ENCODE data around the gene ZNF385B.

DNA sequence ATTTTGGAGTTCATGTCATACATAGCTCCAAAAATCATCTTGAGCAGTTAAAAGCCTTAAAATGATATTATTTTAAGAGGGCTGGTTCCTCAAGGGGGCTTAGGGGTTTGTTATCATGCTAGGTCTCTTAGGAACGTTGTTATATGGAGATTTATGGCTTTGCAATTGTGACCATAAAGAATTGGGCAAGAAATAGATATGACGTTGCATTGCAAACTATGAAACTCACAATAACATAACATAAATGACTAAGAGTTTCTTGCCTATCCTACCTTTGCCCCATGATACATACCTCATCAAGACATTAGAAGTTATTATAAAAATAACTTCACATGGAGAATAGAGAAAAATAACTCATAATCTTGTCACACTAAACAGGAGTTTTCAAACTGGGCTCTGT lies 390.4 kb downstream of the ZNF385B start:
- TF ChIP-seq, protein P1, sequence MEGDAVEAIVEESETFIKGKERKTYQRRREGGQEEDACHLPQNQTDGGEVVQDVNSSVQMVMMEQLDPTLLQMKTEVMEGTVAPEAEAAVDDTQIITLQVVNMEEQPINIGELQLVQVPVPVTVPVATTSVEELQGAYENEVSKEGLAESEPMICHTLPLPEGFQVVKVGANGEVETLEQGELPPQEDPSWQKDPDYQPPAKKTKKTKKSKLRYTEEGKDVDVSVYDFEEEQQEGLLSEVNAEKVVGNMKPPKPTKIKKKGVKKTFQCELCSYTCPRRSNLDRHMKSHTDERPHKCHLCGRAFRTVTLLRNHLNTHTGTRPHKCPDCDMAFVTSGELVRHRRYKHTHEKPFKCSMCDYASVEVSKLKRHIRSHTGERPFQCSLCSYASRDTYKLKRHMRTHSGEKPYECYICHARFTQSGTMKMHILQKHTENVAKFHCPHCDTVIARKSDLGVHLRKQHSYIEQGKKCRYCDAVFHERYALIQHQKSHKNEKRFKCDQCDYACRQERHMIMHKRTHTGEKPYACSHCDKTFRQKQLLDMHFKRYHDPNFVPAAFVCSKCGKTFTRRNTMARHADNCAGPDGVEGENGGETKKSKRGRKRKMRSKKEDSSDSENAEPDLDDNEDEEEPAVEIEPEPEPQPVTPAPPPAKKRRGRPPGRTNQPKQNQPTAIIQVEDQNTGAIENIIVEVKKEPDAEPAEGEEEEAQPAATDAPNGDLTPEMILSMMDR (IDR thresholded peaks at IDR 0.05): no peak
- TF ChIP-seq POLR2A (IDR thresholded peaks at IDR 0.05): no peak

Measured in heart left ventricle (tissue), 13 donors.